IPS DF 6.9 (cell line): Measurements from ENCODE around the gene SLC35E3.

Source experiments
- DNase-seq: peaks from one replicate; pipeline ENCODE4 v3.0.0-alpha.2; 2013; ENCODE audit warnings: low read depth, low spot score
- H3K27ac ChIP-seq: one replicate; pipeline ENCODE4 v1.5.1; 2013; ENCODE audit warnings: low read length, control low read depth
- H3K27me3 ChIP-seq: 2 replicates; pipeline ENCODE4 v1.6.1; 2013; ENCODE audit warnings: mild to moderate bottlenecking, low read length; ENCODE audit not compliant: control insufficient read depth, insufficient read depth
- H3K36me3 ChIP-seq: 2 replicates; pipeline ENCODE4 v1.6.1; 2013; ENCODE audit warnings: low read length; ENCODE audit not compliant: control insufficient read depth, insufficient read depth
- H3K4me1 ChIP-seq: 2 replicates; pipeline ENCODE4 v1.6.1; 2013; ENCODE audit warnings: low read length; ENCODE audit not compliant: control insufficient read depth, insufficient read depth
- H3K4me3 ChIP-seq: 2 replicates; pipeline ENCODE4 v1.5.1; 2013; ENCODE audit warnings: mild to moderate bottlenecking, low read length
- H3K9me3 ChIP-seq: 2 replicates; pipeline ENCODE4 v1.6.1; 2013; ENCODE audit warnings: low read length, inconsistent platforms; ENCODE audit not compliant: control insufficient read depth, insufficient read depth
- WGBS: extraction: QIAGEN DNeasy Blood & Tissue Kit; methylation state at CpG from one replicate; pipeline ENCODE4 v1.1.7; 2013; ENCODE audit warnings: mixed read lengths, missing lambda C conversion rate; ENCODE audit not compliant: insufficient read length, insufficient coverage; 5-methylcytosine and 5-hydroxymethylcytosine counted together

The SLC35E3 gene

GRCh38 chr12:68750506-68750905, 4.5 kb downstream of the SLC35E3 start:
- no peak for DNase-seq
- Histone ChIP-seq H3K27me3 (no peaks in the 10 kb centered on the region), H3K4me3 (no peak overlapping the region), H3K27ac (no peak overlapping the region), H3K36me3 (peaks cover 2% of the 10 kb centered on the region; the same call in 1 of the 2 replicates), H3K4me1 (no peaks in the 10 kb centered on the region), H3K9me3 (no peaks in the 10 kb centered on the region)
- WGBS = no CpG with 5 or more reads among the region's 4 CpGs

- Histone ChIP-seq H3K27me3 (no peaks in the 10 kb centered on the region), H3K27ac (no peak overlapping the region), H3K9me3 (no peaks in the 10 kb centered on the region), H3K4me1 (no peaks in the 10 kb centered on the region), H3K4me3 (no peak overlapping the region), H3K36me3 (peaks cover 2% of the 10 kb centered on the region; the same call in 1 of the 2 replicates)
- DNase-seq = no peak
- no CpG with 5 or more reads among the region's 4 CpGs for WGBS
These were observed 9.7 kb downstream of the SLC35E3 start for GRCh38 chr12:68755536-68756243.

- no peak for DNase-seq
- Histone ChIP-seq H3K27me3 (no peaks in the 10 kb centered on the region), H3K27ac (no peak overlapping the region), H3K4me1 (no peaks in the 10 kb centered on the region), H3K9me3 (no peaks in the 10 kb centered on the region), H3K36me3 (peaks cover 2% of the 10 kb centered on the region; the same call in 1 of the 2 replicates), H3K4me3 (no peak overlapping the region)
- WGBS = no CpG with 5 or more reads among the region's 5 CpGs
These were observed 13.9 kb downstream of the SLC35E3 start for GRCh38 chr12:68759852-68760251.

GRCh38 chr12:68760806-68761441, 14.9 kb downstream of the SLC35E3 start:
- DNase-seq = no peak
- no CpG with 5 or more reads among the region's 7 CpGs for WGBS
- no peak overlapping the region for H3K4me3 ChIP-seq
- H3K9me3 ChIP-seq = no peaks in the 10 kb centered on the region
- no peaks in the 10 kb centered on the region for H3K27me3 ChIP-seq
- no peak overlapping the region for H3K27ac ChIP-seq
- peaks cover 2% of the 10 kb centered on the region; the same call in 1 of the 2 replicates for H3K36me3 ChIP-seq
- no peaks in the 10 kb centered on the region for H3K4me1 ChIP-seq

- peaks cover 2% of the 10 kb centered on the region; the same call in 1 of the 2 replicates for H3K36me3 ChIP-seq
- DNase-seq = no peak
- no CpG with 5 or more reads among the region's 3 CpGs for whole genome bisulfite sequencing
- H3K4me3 ChIP-seq = no peak overlapping the region
- no peaks in the 10 kb centered on the region for H3K9me3 ChIP-seq
- H3K4me1 ChIP-seq = no peaks in the 10 kb centered on the region
- H3K27ac ChIP-seq = no peak overlapping the region
- H3K27me3 ChIP-seq = no peaks in the 10 kb centered on the region
These were observed 15.5 kb downstream of the SLC35E3 start for GRCh38 chr12:68761442-68761812.

GRCh38 chr12:68761901-68762630, 16.1 kb downstream of the SLC35E3 start:
- H3K27ac ChIP-seq = no peak overlapping the region

GRCh38 chr12:68762691-68763090, 16.7 kb downstream of the SLC35E3 start:
- H3K4me1 ChIP-seq = no peaks in the 10 kb centered on the region
- no CpG with 5 or more reads among the region's 3 CpGs for WGBS
- H3K36me3 ChIP-seq = peaks cover 4% of the 10 kb centered on the region; the same call in 1 of the 2 replicates
- no peak overlapping the region for H3K4me3 ChIP-seq
- no peaks in the 10 kb centered on the region for H3K27me3 ChIP-seq
- H3K9me3 ChIP-seq = no peaks in the 10 kb centered on the region
- H3K27ac ChIP-seq = no peak overlapping the region
- no peak for DNase-seq

More at GRCh38 chr12:68761901-68762630, 16.1 kb downstream of the SLC35E3 start:
- Histone ChIP-seq H3K4me1 (no peaks in the 10 kb centered on the region), H3K27me3 (no peaks in the 10 kb centered on the region), H3K36me3 (peaks cover 4% of the 10 kb centered on the region; the same call in 1 of the 2 replicates), H3K4me3 (no peak overlapping the region), H3K9me3 (no peaks in the 10 kb centered on the region)
- no peak for DNase-seq
- WGBS = no CpG with 5 or more reads among the region's 8 CpGs

- WGBS = no CpG with 5 or more reads among the region's 1 CpG
These were observed 19.7 kb downstream of the SLC35E3 start for GRCh38 chr12:68765696-68766095.

GRCh38 chr12:68766646-68767045, 20.7 kb downstream of the SLC35E3 start:
- H3K4me3 ChIP-seq = no peak overlapping the region
- no CpG with 5 or more reads among the region's 2 CpGs for WGBS
- H3K36me3 ChIP-seq = peaks cover 2% of the 10 kb centered on the region; the same call in 1 of the 2 replicates
- DNase-seq = no peak
- H3K27me3 ChIP-seq = no peaks in the 10 kb centered on the region
- H3K9me3 ChIP-seq = no peaks in the 10 kb centered on the region
- H3K4me1 ChIP-seq = no peaks in the 10 kb centered on the region
- H3K27ac ChIP-seq = no peak overlapping the region

More at GRCh38 chr12:68765696-68766095, 19.7 kb downstream of the SLC35E3 start:
- DNase-seq = no peak
- H3K9me3 ChIP-seq = no peaks in the 10 kb centered on the region
- H3K4me1 ChIP-seq = no peaks in the 10 kb centered on the region
- H3K36me3 ChIP-seq = peaks cover 4% of the 10 kb centered on the region; the same call in 1 of the 2 replicates
- no peak overlapping the region for H3K27ac ChIP-seq
- no peaks in the 10 kb centered on the region for H3K27me3 ChIP-seq
- H3K4me3 ChIP-seq = no peak overlapping the region

- Histone ChIP-seq H3K9me3 (no peaks in the 10 kb centered on the region), H3K27ac (no peak overlapping the region), H3K27me3 (no peaks in the 10 kb centered on the region), H3K4me3 (no peak overlapping the region), H3K36me3 (peaks cover 2% of the 10 kb centered on the region; the same call in 1 of the 2 replicates), H3K4me1 (no peaks in the 10 kb centered on the region)
- DNase-seq = no peak
- WGBS = no CpG with 5 or more reads among the region's 7 CpGs
These were observed 21.2 kb downstream of the SLC35E3 start for GRCh38 chr12:68767191-68767590.
